Medulla oblongata (tissue), 1 donor: Measurements from ENCODE around the gene RGSL1.
"Not testable (repeated sequence)": the region's sequence is repeated elsewhere in the genome, so short reads cannot be mapped to it uniquely, and the experiment has no call there.

Experiments used
- DNase-seq: peaks from one replicate; pipeline ENCODE4 v3.0.0-alpha.2; 2015; ENCODE audit errors: extremely low spot score

RGSL1 gene

GRCh38 chr1:182446033-182446669 lies 3.8 kb upstream of the RGSL1 start:
- peak; percentile 58 for DNase-seq

- DNase-seq = not testable (repeated sequence)
Observed at GRCh38 chr1:182447124-182447523, 2.8 kb upstream of the RGSL1 start.

GRCh38 chr1:182447660-182448059 lies 2.3 kb upstream of the RGSL1 start:
- DNase-seq = no peak

GRCh38 chr1:182453631-182454030 lies 3.7 kb downstream of the RGSL1 start:
- no peak for DNase-seq

GRCh38 chr1:182457844-182458243 lies 7.9 kb downstream of the RGSL1 start:
- DNase-seq = no peak

- DNase-seq = no peak
Observed at GRCh38 chr1:182459949-182460348, 10.0 kb downstream of the RGSL1 start.

- no peak for DNase-seq
Observed at GRCh38 chr1:182460550-182460951, 10.6 kb downstream of the RGSL1 start.

- DNase-seq = no peak
Observed at GRCh38 chr1:182473556-182473955, 23.6 kb downstream of the RGSL1 start.

GRCh38 chr1:182476625-182477024 lies 26.7 kb downstream of the RGSL1 start:
- no peak for DNase-seq

GRCh38 chr1:182478238-182478637 lies 28.3 kb downstream of the RGSL1 start:
- no peak for DNase-seq

- no peak for DNase-seq
Observed at GRCh38 chr1:182484067-182484466, 34.1 kb downstream of the RGSL1 start.

GRCh38 chr1:182484531-182485257 lies 34.7 kb downstream of the RGSL1 start:
- DNase-seq = no peak

- no peak for DNase-seq
Observed at GRCh38 chr1:182485861-182486260, 35.9 kb downstream of the RGSL1 start.

GRCh38 chr1:182488803-182489202 lies 38.9 kb downstream of the RGSL1 start:
- no peak for DNase-seq

- no peak for DNase-seq
Observed at GRCh38 chr1:182493063-182493462, 43.1 kb downstream of the RGSL1 start.

GRCh38 chr1:182495002-182495401 lies 45.1 kb downstream of the RGSL1 start:
- DNase-seq = no peak

GRCh38 chr1:182495693-182496092 lies 45.7 kb downstream of the RGSL1 start:
- DNase-seq = no peak

- no peak for DNase-seq
Observed at GRCh38 chr1:182507685-182508084, 57.7 kb downstream of the RGSL1 start.

GRCh38 chr1:182515556-182515955 lies 65.6 kb downstream of the RGSL1 start:
- no peak for DNase-seq

- DNase-seq = no peak
Observed at GRCh38 chr1:182520736-182521135, 70.8 kb downstream of the RGSL1 start.

GRCh38 chr1:182525342-182525741 lies 75.4 kb downstream of the RGSL1 start:
- DNase-seq = no peak

- no peak for DNase-seq
Observed at GRCh38 chr1:182527680-182528079, 77.7 kb downstream of the RGSL1 start.

- not testable (repeated sequence) for DNase-seq
Observed at GRCh38 chr1:182528206-182528605, 78.3 kb downstream of the RGSL1 start.

- DNase-seq = no peak
Observed at GRCh38 chr1:182533896-182534295, 84.0 kb downstream of the RGSL1 start.
